HPDE6-E6E7 (cell line): ENCODE measurements around the gene PPME1.
"Not testable (repeated sequence)": the region's sequence is repeated elsewhere in the genome, so short reads cannot be mapped to it uniquely, and the experiment has no call there.

ENCODE experiments used
- DNase-seq: peaks from one replicate; pipeline ENCODE4 v3.0.0; 2011; ENCODE audit warnings: missing footprints; ENCODE audit errors: extremely low spot score

The PPME1 gene, protein sequence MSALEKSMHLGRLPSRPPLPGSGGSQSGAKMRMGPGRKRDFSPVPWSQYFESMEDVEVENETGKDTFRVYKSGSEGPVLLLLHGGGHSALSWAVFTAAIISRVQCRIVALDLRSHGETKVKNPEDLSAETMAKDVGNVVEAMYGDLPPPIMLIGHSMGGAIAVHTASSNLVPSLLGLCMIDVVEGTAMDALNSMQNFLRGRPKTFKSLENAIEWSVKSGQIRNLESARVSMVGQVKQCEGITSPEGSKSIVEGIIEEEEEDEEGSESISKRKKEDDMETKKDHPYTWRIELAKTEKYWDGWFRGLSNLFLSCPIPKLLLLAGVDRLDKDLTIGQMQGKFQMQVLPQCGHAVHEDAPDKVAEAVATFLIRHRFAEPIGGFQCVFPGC

GRCh38 chr11:74170694-74171629, at the start of gene PPME1, which contains the start of gene C2CD3:
Gene PPME1, plus strand, starts transcription at chr11:74171289. Its CDS starts 133 bp downstream, at chr11:74171422.
Gene C2CD3, minus strand, starts transcription at chr11:74171002. Its CDS starts 210 bp downstream, at chr11:74170792.
- peak; percentile 98 for DNase-seq

DNA sequence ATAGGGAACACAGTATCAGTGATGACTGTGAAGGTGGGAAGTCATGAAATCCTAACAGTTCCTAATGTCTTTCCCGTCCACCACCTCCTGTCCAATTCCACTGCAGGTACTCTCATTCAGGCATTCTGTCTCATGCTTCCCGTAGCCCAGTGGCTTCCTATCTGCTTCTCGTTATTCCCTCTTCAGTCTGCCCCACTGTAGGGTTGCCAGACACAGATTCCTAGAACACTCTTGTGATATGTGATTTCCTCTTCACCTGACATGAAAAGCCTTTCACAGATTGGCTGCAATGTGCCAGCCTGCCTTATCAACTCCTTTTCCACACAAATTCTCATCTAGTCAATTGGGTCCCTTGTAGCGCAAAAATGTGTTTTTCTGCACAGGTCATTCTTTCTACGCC, 49.3 kb upstream of the PPME1 start:
- no peak for DNase-seq

DNA sequence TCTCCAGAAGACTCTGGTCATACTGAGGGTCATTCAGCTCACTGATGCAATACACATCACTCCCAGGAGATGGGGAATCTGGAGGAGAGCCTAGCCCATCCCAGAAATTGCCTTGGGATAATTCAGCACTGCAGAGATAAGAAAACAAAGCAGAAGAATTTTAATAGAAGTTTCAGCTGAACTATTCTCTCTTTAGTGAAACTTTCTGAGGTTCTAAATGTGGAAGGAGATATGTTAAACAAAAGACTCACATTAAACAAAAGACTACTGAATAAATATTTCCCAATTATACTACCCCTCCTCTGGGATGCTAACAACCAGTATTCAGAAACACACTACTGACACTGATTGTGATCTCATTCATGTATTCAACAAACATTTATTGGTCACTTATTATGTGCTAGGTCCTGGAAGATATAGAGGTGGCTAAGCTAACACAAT, 48.1 kb upstream of the PPME1 start:
- no peak for DNase-seq

DNA sequence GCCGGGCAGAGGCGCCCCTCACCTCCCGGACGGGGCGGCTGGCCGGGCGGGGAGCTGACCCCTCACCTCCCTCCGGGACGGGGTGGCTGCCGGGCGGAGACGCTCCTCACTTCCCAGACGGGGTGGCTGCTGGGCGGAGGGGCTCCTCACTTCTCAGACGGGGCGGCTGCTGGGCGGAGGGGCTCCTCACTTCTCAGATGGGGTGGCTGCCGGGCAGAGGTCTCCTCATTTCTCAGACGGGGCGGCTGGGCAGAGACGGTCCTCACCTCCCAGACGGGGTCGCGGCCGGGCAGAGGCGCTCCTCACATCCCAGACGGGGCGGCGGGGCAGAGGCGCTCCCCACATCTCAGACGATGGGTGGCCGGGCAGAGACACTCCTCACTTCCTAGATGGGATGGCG, 42.0 kb upstream of the PPME1 start:
- DNase-seq: not testable (repeated sequence)

GRCh38 chr11:74132833-74133232, 38.3 kb upstream of the PPME1 start:
- DNase-seq: no peak

- no peak for DNase-seq
Observed at GRCh38 chr11:74133436-74133835, 37.7 kb upstream of the PPME1 start.

DNA sequence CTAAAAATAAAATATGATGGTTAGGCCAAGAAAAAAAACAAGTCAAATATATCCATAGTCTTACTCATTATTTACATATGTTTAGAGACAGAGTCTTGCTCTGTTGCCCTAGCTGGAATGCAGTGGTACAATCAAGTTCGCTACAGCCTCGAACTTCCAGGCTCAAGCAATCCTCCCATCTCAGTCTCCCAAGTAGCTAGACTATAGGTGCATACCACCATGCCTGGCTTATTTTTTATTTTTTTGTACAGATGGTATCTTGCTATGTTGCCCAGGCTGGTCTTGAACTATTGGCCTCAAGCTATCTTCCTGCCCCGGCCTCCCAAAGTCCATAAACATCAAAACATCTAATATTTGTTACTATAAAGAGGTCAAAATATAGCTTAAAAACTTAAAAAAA, 36.4 kb upstream of the PPME1 start:
- DNase-seq: no peak

DNA sequence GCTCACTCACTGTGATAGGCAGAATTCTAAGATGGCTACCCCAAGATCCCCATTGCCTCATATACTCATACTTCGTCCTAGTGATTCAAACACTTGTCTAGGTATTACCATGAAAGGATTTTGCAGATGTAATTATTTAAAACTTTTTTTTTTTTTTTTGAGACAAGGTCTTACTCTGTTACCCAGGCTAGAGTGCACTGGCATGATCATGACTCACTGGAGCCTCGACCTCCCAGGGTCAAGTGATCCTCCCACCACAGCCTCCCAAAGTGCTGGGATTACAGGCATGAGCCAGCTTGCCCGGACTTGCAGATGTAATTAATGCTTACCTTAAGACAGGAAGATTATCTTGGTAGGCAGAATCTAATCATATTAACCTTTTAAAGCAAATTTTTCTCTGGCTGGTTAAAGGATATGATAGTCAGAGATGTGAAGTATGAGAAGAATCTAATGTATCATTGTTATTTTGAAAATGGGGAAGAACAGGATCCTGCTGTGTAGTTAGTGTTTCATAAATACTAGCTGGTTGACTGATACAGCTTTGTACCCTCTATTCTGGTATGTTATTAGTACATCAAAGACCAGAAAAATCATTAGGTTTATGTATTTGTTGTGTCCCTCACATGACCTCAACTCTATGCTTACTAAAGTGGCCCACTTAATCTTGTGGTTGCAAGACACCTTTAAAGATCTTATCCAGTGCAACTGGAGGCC, 35.8 kb upstream of the PPME1 start:
- DNase-seq: no peak

DNA sequence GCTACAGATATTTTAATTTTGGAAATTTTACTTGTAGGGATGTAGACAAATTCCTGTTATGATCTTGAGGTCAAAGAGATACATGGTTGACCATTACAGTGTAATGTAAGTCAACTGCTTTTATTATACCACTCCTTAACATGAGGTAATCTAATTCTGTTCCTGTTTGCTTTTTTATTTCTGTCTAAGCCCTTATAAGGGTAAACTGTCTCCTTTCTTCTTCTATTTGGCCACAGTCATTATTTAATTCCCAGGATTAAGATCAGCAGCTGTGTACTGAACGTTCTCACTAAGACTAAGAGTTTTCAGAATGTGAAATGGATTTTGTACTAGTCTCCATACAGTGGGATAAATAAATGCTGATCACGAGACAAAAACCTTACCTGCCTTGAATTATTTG, 33.1 kb upstream of the PPME1 start:
- DNase-seq: no peak

DNA sequence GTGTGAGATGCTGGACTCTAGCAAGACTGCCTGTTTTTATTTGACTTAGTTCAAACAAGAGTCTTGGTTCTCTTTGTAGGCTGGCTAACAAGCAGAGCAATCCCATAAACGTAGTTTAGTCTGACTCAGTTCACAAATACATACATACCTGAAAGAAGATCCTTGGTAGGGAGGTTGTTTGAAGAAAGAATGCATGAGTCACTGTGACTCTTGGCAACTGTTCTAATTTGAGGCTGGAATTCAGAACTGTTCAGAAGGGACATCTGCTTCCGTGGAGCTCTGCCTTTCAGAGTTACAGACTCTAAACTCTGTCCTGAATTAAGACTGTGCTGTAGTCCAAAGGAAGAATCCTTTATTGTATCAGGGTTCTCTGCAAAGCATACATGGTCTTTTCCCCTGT, 32.5 kb upstream of the PPME1 start:
- DNase-seq: peak; percentile 70

GRCh38 chr11:74139151-74139918, 31.8 kb upstream of the PPME1 start:
- no peak for DNase-seq

DNA sequence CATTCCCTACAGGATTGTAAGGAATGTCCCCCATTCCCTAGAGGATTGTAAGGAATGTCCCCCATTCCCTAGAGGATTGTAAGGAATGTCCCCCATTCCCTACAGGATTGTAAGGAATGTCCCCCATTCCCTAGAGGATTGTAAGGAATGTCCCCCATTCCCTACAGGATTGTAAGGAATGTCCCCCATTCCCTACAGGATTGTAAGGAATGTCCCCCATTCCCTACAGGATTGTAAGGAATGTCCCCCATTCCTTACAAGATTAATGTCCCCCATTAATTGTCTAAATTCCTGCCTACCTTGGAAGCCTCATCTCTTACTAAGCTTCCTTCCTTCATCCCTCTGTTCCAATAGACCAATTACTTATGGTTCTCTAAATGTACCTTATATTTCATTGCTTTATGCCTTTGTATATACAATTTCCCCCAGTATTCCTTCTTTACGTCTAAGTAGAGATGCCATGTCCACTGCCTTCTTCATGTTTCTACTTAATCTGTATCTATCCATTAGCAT, 31.1 kb upstream of the PPME1 start:
- DNase-seq: not testable (repeated sequence)

GRCh38 chr11:74141241-74141695, 29.8 kb upstream of the PPME1 start:
- no peak for DNase-seq

DNA sequence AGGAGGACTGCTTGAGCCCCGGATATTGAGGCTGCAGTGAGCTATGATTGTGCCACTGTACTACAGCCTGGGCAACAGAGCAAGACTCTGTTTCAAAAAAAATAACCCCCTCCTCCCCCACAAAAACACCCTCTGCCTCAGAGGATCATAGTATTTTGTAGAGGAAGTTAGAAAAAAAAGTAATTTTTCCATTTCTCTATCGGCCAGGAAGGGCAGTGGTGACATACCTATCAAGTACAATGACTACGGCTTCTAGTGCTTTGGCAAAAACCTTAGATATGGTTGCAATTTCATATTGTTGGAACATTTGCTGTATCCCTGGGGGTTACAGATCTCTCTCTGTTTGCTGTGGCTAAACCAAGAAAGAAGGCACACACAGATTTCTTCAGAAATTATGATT, 29.2 kb upstream of the PPME1 start:
- no peak for DNase-seq

GRCh38 chr11:74142624-74143023, 28.5 kb upstream of the PPME1 start:
- DNase-seq: no peak

DNA sequence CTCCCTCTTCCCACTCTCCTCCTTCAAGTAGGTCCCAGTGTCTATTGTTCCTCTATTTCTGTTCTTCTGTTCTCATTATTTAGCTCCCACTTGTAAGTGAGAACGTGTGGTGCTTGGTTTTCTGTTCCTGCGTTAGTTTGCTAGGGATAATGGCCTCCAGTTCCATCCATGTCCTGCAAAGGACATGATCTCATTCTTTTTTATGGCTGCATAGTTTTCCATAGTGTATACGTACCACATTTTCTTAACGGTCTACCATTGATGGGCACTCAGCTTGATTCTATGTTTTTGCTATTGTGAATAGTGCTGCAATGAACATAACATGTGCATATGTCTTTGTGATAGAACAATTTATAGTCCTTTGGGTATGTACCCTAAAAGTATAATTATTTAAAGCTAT, 26.5 kb upstream of the PPME1 start:
- DNase-seq: no peak

DNA sequence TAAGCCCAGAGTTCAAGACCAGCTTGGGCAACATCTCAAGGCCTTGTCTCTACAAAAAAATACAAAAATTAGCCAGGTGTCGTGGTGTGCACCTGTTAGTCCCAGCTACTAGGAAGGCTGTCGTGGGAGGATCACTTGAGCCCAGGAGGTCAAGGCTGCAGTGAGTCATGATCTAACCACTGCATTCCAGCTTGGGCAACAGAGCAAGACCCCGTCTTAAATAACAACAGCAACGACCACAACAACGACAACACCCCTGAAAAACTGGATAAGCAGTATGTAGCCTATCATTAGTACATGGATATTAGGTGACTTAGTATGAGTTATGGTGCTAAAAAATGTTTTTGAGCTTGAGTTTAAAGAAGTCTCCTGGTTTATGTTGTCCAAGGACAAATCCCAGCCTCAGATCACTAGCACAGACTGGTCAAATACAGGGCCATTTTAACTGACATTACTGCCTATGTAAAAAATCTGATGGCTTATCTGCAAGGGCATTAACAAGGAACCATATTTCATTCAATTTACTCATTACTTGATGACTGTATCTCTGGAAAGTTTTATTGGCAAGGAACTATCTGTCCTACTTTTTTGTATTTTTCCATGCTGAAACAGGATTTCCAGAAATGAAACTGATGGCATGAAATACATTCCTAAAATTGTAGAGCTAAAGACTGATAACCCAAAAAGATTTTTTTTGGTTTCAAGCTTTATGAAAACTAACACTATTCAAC, 23.7 kb upstream of the PPME1 start:
- DNase-seq: no peak

- no peak for DNase-seq
Observed at GRCh38 chr11:74153224-74153623, 17.9 kb upstream of the PPME1 start.

- no peak for DNase-seq
Observed at GRCh38 chr11:74154620-74155281, 16.3 kb upstream of the PPME1 start.

GRCh38 chr11:74157169-74157568, 13.9 kb upstream of the PPME1 start:
- DNase-seq: no peak
